Central memory CD8-positive, alpha-beta T cell (primary cell): ENCODE data around the gene PID1.

Experiments
- ATAC-seq: fragments of 150-1000 bp; cut with Tn5 transposase; replicated peaks from 2 replicates; pipeline ENCODE4 v1.10.0; 2022; ENCODE audit warnings: mild to moderate bottlenecking, moderate FRiP score, moderate number of reproducible peaks; ENCODE audit not compliant: poor library complexity, severe bottlenecking; ENCODE audit errors: extremely low read depth
- DNase-seq, 2 donors: peaks; one replicate each; pipeline ENCODE4 v3.0.0; 2021; ENCODE audit warnings: low spot score in 2 of 2
- H3K27ac Mint-ChIP-seq: one replicate; pipeline ENCODE4 v1.8.0; 2022; ENCODE audit warnings: low read depth, mild to moderate bottlenecking, moderate library complexity, mixed read lengths
- H3K27me3 Mint-ChIP-seq: one replicate; pipeline ENCODE4 v1.8.0; 2022; ENCODE audit warnings: mixed read lengths
- H3K36me3 Mint-ChIP-seq: one replicate; pipeline ENCODE4 v1.8.0; 2022; ENCODE audit warnings: mild to moderate bottlenecking, moderate library complexity, mixed read lengths; ENCODE audit not compliant: insufficient read depth
- H3K4me1 Mint-ChIP-seq: one replicate; pipeline ENCODE4 v1.8.0; 2022; ENCODE audit warnings: mixed read lengths
- H3K4me3 Mint-ChIP-seq: one replicate; pipeline ENCODE4 v1.8.0; 2022; ENCODE audit warnings: mild to moderate bottlenecking, moderate library complexity, mixed read lengths
- H3K9me3 Mint-ChIP-seq: one replicate; pipeline ENCODE4 v1.8.0; 2022; ENCODE audit warnings: mixed read lengths

PID1 gene

DNA sequence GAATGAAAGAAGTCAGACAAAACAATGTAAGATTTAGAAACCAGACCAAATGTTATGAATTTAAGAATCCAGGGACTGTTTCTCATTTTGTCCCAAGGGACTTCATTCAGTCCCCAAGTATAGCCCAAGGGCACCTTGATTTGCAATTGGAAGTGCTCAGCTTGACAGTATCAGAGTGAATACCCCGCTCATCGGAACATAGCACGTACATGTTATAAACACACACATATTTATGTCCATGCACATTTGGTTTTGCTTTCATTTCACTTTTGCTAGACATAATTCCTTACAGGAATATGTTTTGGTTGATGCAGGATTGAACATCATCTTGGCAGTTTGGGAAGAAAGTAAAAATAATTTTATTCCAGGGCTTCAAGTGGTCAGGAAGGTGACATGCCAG is 100.2 kb downstream of the PID1 start:
- H3K27ac Mint-ChIP-seq = no peak overlapping the region
- H3K4me1 Mint-ChIP-seq = no peaks in the 10 kb centered on the region
- ATAC-seq = no peak
- H3K4me3 Mint-ChIP-seq = no peak overlapping the region
- H3K36me3 Mint-ChIP-seq = no peaks in the 10 kb centered on the region
- peaks cover 10% of the 10 kb centered on the region for H3K9me3 Mint-ChIP-seq
- no peak for DNase-seq
- no peaks in the 10 kb centered on the region for H3K27me3 Mint-ChIP-seq

DNA sequence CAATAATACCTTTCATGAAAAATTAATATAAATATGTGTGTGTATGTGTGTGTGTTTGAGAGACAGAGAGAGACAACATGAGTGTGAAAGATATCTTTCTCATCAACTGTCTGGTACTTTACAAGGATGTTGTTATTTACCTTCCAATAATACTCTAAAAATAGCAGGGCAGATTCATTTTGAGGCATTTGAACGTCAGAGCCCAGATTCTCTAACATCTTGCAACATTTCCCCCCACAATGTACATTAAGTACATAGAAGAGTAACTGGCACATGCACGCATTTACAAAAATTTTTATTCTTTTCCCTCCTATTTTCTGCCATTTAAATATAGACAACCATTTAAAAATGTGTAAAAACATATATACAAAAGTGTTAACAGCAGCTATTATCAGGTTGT is 100.9 kb downstream of the PID1 start:
- no peak for DNase-seq

DNA sequence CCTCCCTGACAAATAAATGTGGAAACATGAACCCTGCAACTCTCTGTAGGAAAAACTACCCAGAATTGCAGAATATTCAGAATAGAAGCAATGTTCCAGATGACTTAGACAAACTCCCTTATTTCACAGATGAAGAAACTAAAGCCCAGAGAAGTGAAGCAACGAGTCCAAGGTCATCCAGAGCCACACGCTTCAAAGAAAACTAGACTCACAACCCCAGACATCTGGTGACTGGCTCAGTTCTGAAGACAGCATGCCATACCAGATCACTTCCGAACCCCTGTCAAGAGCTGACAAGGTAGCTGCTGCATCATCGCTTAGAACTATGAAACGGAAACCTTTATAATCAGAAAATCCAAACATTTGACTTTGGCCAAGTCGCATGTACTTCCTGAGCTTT is 101.3 kb downstream of the PID1 start:
- Mint-ChIP-seq H3K36me3 (no peaks in the 10 kb centered on the region), H3K4me3 (no peak overlapping the region), H3K9me3 (peaks cover 13% of the 10 kb centered on the region), H3K27ac (no peak overlapping the region), H3K4me1 (no peaks in the 10 kb centered on the region), H3K27me3 (no peaks in the 10 kb centered on the region)
- no peak for ATAC-seq
- no peak for DNase-seq

More for the DNA sequence above, 100.9 kb downstream of the PID1 start:
- H3K36me3 Mint-ChIP-seq = no peaks in the 10 kb centered on the region
- no peak overlapping the region for H3K4me3 Mint-ChIP-seq
- no peak overlapping the region for H3K27ac Mint-ChIP-seq
- H3K4me1 Mint-ChIP-seq = no peaks in the 10 kb centered on the region
- no peak for ATAC-seq
- H3K27me3 Mint-ChIP-seq = no peaks in the 10 kb centered on the region
- peaks cover 10% of the 10 kb centered on the region for H3K9me3 Mint-ChIP-seq

DNA sequence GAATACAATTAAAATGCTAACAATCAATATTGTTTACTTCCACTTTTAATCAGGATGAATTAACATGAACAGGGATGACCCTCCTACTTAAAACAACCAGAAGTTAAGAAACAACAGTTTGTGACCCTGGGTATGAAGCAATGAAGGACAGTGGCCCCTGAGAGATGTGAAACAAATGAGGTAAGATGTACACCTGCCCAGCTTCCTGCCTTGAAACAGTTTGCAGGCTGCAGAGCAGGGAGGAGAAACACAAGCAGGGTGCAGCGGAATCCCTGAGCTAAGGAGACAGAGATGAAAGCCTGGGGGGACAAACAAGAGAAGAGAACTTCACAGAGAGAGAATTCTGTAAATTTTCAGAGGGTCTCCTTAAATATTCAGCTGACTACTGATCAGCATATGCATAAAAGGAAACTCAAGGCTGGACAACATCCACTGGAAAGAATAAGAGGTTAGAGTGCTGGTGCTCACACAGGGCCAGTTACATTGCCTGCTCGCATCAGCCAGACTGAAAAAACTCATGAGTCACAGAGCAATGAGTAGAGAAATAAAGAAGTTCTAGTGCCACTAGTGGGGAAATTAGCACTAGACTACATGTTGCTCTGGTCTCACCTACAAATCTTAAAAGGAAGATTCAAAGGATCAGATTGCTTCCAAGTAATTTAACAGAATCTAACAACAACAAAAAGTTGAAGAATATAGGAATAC is 106.4 kb downstream of the PID1 start:
- Mint-ChIP-seq H3K9me3 (peaks cover 13% of the 10 kb centered on the region), H3K27ac (no peak overlapping the region), H3K27me3 (no peaks in the 10 kb centered on the region), H3K4me3 (no peak overlapping the region), H3K4me1 (no peaks in the 10 kb centered on the region), H3K36me3 (peaks cover 2% of the 10 kb centered on the region)
- ATAC-seq = no peak
- no peak for DNase-seq

DNA sequence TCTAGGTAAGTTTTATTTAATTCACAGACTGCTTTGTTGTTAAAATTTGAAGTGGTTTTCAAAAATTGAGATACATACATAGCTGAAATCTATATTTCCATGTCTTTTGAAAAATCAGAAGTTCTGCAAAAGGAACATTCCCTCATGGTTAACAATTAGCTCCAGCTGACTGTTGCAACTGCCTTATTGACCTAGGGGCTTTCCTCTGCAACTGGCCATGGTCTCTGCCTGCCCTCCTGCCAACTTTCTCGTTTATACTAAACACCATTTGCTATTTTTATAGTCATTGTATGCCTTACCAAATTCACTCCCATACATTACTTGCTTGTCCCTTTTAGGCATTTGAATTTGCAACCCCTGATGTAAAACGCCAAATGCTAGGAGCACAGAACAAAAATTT is 107.2 kb downstream of the PID1 start:
- Mint-ChIP-seq H3K27ac (no peak overlapping the region), H3K36me3 (peaks cover 2% of the 10 kb centered on the region), H3K27me3 (no peaks in the 10 kb centered on the region), H3K4me3 (no peak overlapping the region), H3K9me3 (peaks cover 13% of the 10 kb centered on the region), H3K4me1 (no peaks in the 10 kb centered on the region)
- DNase-seq = no peak
- no peak for ATAC-seq

GRCh38 chr2:229162015-229162414 is 109.1 kb downstream of the PID1 start:
- no peak overlapping the region for H3K4me3 Mint-ChIP-seq
- H3K36me3 Mint-ChIP-seq = peaks cover 2% of the 10 kb centered on the region
- DNase-seq (no peak), ATAC-seq (no peak)
- no peak overlapping the region for H3K27ac Mint-ChIP-seq
- H3K9me3 Mint-ChIP-seq = peaks cover 23% of the 10 kb centered on the region
- no peaks in the 10 kb centered on the region for H3K4me1 Mint-ChIP-seq
- H3K27me3 Mint-ChIP-seq = no peaks in the 10 kb centered on the region

DNA sequence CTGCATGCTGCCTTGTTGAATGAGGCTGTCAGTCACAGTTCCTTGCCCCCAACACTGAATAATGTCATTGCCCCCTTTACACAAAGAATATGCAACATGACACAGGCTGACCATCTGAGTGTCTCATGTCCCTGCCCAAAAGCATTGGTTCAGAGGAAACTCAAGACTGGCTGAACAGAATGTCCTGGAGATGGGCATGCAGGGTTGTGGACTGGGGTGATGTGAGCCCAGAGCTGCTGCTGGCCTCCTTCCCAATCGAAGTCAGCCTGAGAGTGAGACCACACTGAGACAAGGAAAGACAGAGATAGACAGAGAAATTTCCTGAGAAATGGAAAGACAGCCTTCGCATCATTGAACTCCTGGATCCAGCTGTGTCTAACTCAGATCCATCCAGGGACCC is 110.1 kb downstream of the PID1 start:
- Mint-ChIP-seq H3K9me3 (peaks cover 23% of the 10 kb centered on the region), H3K4me3 (no peak overlapping the region), H3K36me3 (peaks cover 2% of the 10 kb centered on the region), H3K27ac (no peak overlapping the region), H3K27me3 (no peaks in the 10 kb centered on the region), H3K4me1 (no peaks in the 10 kb centered on the region)
- ATAC-seq = no peak
- DNase-seq = no peak

GRCh38 chr2:229160180-229160579 is 110.9 kb downstream of the PID1 start:
- no peak for ATAC-seq
- DNase-seq = no peak
- Mint-ChIP-seq H3K27me3 (no peaks in the 10 kb centered on the region), H3K9me3 (peaks cover 23% of the 10 kb centered on the region), H3K4me1 (no peaks in the 10 kb centered on the region), H3K4me3 (no peak overlapping the region), H3K27ac (no peak overlapping the region), H3K36me3 (peaks cover 2% of the 10 kb centered on the region)

DNA sequence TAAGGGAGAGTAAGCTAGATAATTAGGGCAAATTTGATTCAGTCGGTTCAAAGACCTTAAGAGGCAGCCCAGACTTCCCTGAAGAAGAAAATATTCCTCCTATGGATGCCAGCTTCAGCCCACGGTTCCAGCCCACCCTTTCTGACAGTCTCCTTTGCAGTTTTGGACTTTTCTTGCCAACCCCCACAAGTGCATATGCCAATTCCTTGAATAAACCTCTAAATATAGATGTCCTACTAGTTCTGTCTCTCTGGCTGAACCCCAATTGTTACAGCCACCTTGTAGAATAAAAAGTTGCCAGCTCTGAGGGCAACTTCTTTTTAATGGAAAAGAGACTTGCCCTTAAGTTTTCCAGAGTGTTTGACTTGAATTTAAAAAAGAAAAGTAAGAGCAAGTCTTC is 111.7 kb downstream of the PID1 start:
- Mint-ChIP-seq H3K4me3 (no peak overlapping the region), H3K27me3 (no peaks in the 10 kb centered on the region), H3K9me3 (peaks cover 17% of the 10 kb centered on the region), H3K4me1 (no peaks in the 10 kb centered on the region), H3K27ac (no peak overlapping the region), H3K36me3 (peaks cover 2% of the 10 kb centered on the region)
- ATAC-seq = no peak
- no peak for DNase-seq

GRCh38 chr2:229154381-229154780 is 116.7 kb downstream of the PID1 start:
- no peaks in the 10 kb centered on the region for H3K4me1 Mint-ChIP-seq
- peaks cover 2% of the 10 kb centered on the region for H3K36me3 Mint-ChIP-seq
- ATAC-seq = no peak
- H3K27me3 Mint-ChIP-seq = no peaks in the 10 kb centered on the region
- no peak overlapping the region for H3K4me3 Mint-ChIP-seq
- H3K27ac Mint-ChIP-seq = no peak overlapping the region
- DNase-seq = no peak
- H3K9me3 Mint-ChIP-seq = peaks cover 19% of the 10 kb centered on the region

- Mint-ChIP-seq H3K27me3 (no peaks in the 10 kb centered on the region), H3K36me3 (peaks cover 2% of the 10 kb centered on the region), H3K27ac (no peak overlapping the region), H3K4me3 (no peak overlapping the region), H3K9me3 (peaks cover 20% of the 10 kb centered on the region), H3K4me1 (no peaks in the 10 kb centered on the region)
- DNase-seq (no peak), ATAC-seq (no peak)
Observed at GRCh38 chr2:229153951-229154350, 117.1 kb downstream of the PID1 start.

GRCh38 chr2:229153267-229153666 is 117.8 kb downstream of the PID1 start:
- H3K27me3 Mint-ChIP-seq = no peaks in the 10 kb centered on the region
- no peak overlapping the region for H3K27ac Mint-ChIP-seq
- peaks cover 2% of the 10 kb centered on the region for H3K36me3 Mint-ChIP-seq
- no peaks in the 10 kb centered on the region for H3K4me1 Mint-ChIP-seq
- peaks cover 13% of the 10 kb centered on the region for H3K9me3 Mint-ChIP-seq
- ATAC-seq = no peak
- DNase-seq = no peak
- H3K4me3 Mint-ChIP-seq = no peak overlapping the region

DNA sequence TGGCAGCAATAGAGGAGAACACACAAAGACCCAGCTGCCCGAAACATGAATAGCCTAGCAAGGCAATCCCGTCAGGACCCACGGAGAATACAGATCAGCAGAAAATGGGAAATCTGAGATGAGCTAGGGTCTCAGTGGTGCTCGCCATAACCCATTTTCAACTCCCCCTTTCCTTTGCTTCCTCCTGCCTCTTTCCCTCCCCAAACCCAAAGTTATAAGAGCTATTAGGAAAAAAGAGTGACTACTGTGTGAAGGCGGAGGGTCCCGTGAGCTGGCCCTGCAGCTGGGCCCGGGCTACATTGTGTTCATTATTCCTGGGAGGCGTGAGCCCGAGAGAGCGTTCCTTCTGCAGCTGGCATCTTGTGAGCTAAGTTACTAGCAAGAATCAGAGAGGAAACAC is 118.4 kb downstream of the PID1 start:
- no peaks in the 10 kb centered on the region for H3K27me3 Mint-ChIP-seq
- DNase-seq (no peak), ATAC-seq (no peak)
- H3K36me3 Mint-ChIP-seq = peaks cover 2% of the 10 kb centered on the region
- H3K9me3 Mint-ChIP-seq = peaks cover 7% of the 10 kb centered on the region
- H3K27ac Mint-ChIP-seq = no peak overlapping the region
- H3K4me1 Mint-ChIP-seq = no peaks in the 10 kb centered on the region
- H3K4me3 Mint-ChIP-seq = no peak overlapping the region
